Lower leg skin (tissue), 4 donors: ENCODE measurements around the gene MSH2. TPM values are rescaled to one million over a fixed set of nuclear protein-coding genes. Genes with fewer than 3 reads are reported as not detected.
"Not testable (repeated sequence)": the region's sequence is repeated elsewhere in the genome, so short reads cannot be mapped to it uniquely, and the experiment has no call there.

Experiments
- DNase-seq, 2 donors: peaks; one replicate each; pipeline ENCODE4 v3.0.0-alpha.2; 2019; ENCODE audit warnings: low spot score in 2 of 2
- H3K4me3 ChIP-seq: fragments of 200-600 bp; sonication (generic); 2 replicates; pipeline ENCODE4 v1.5.1; 2017; ENCODE audit warnings: mild to moderate bottlenecking, low read depth; ENCODE audit not compliant: poor library complexity, severe bottlenecking
- CTCF ChIP-seq, 3 donors: fragments of 450-650 bp; IDR thresholded peaks; one replicate each; pipeline ENCODE4 v1.5.1; 2016; ENCODE audit warnings: antibody characterized with exemption in 3 of 3, mild to moderate bottlenecking in 3 of 3, moderate library complexity in 2 of 3
- POLR2A ChIP-seq, 2 donors: fragments of 450-650 bp; IDR thresholded peaks; one replicate each; pipeline ENCODE4 v1.6.1; 2016 to 2017; ENCODE audit warnings: antibody characterized with exemption in 2 of 2, mild to moderate bottlenecking in 1 of 2, moderate library complexity in 1 of 2
- WGBS, 2 donors: methylation state at CpG; one replicate each; pipeline ENCODE4 v1.1.5; 2018; 5-methylcytosine and 5-hydroxymethylcytosine counted together
- intact Hi-C: fragments of 100-400 bp; cut with DNase I; formaldehyde crosslinking; loops from one replicate; pipeline ENCODE4 v1.15.0; 2023; ENCODE audit warnings: low total_unique reads
- total RNA-seq, 4 donors: library from RNA; depleted of rRNA; stranded (reverse); fragments of >200 nt; gene quantifications; one replicate each; pipeline ENCODE4 v1.1.0, GENCODE V29; 2016

The MSH2 gene
- total RNA-seq, 4 donors from 2014 or later: 10.6 to 11.9 (median 11.5) TPM

GRCh38 chr2:47360283-47360682 lies 42.7 kb upstream of the MSH2 start:
- TF ChIP-seq POLR2A (IDR thresholded peaks at IDR 0.05) (no peak), CTCF (IDR thresholded peaks at IDR 0.05) (no peak)
- intact Hi-C loops: no loop called here
- H3K4me3 ChIP-seq: no peak overlapping the region
- no peak for DNase-seq
- WGBS, 2 donors: 65 to 68% methylated on average over 3 of the region's 3 CpGs

- intact Hi-C loops: no loop called here
- H3K4me3 ChIP-seq: no peak overlapping the region
- no peak for TF ChIP-seq CTCF (IDR thresholded peaks at IDR 0.05)
- TF ChIP-seq POLR2A (IDR thresholded peaks at IDR 0.05): no peak
- DNase-seq: peak in 1 of 2 donors; percentile 37
- WGBS, 2 donors: 88 to 92% methylated on average over 3 of the region's 3 CpGs
These were observed 42.0 kb upstream of the MSH2 start for GRCh38 chr2:47360927-47361326.

- intact Hi-C loops, DNase-seq, H3K4me3 ChIP-seq: not testable (repeated sequence)
- WGBS, 2 donors: 91 to 95% methylated on average over 10 of the region's 10 CpGs
These were observed 41.3 kb upstream of the MSH2 start for GRCh38 chr2:47361505-47362229.

GRCh38 chr2:47373747-47374146 lies 29.2 kb upstream of the MSH2 start:
- WGBS, 2 donors: 52 to 69% methylated on average over 5 of the region's 5 CpGs
- TF ChIP-seq POLR2A (IDR thresholded peaks at IDR 0.05) (no peak), CTCF (IDR thresholded peaks at IDR 0.05) (no peak)
- no peak overlapping the region for H3K4me3 ChIP-seq
- intact Hi-C loops: no loop called here
- DNase-seq: peak in 1 of 2 donors; percentile 56

GRCh38 chr2:47375307-47375706 lies 27.6 kb upstream of the MSH2 start:
- WGBS, 2 donors: 83 to 87% methylated on average over 1 of the region's 1 CpG
- intact Hi-C loops: no loop called here
- no peak for TF ChIP-seq CTCF (IDR thresholded peaks at IDR 0.05)
- no peak for TF ChIP-seq POLR2A (IDR thresholded peaks at IDR 0.05)
- H3K4me3 ChIP-seq: no peak overlapping the region
- no peak for DNase-seq

GRCh38 chr2:47379384-47379783 lies 23.6 kb upstream of the MSH2 start:
- H3K4me3 ChIP-seq: no peak overlapping the region
- no peak for TF ChIP-seq CTCF (IDR thresholded peaks at IDR 0.05)
- TF ChIP-seq POLR2A (IDR thresholded peaks at IDR 0.05): no peak
- 61 to 64% methylated on average over 3 of the region's 3 CpGs for WGBS, 2 donors
- intact Hi-C loops: no loop called here
- no peak for DNase-seq
